Stimulated activated CD4-positive, alpha-beta T cell treated with anti-CD3 and anti-CD28 coated beads, Interleukin-2, amount 100 ng/mL, for 48 hours (primary cell): Measurements from ENCODE around the gene PPP2R3A.
"Not testable (repeated sequence)": the region's sequence is repeated elsewhere in the genome, so short reads cannot be mapped to it uniquely, and the experiment has no call there.

Experiments
- DNase-seq, 2 donors: peaks; one replicate each; pipeline ENCODE4 v3.0.0-alpha.2; 2020

The PPP2R3A gene

DNA sequence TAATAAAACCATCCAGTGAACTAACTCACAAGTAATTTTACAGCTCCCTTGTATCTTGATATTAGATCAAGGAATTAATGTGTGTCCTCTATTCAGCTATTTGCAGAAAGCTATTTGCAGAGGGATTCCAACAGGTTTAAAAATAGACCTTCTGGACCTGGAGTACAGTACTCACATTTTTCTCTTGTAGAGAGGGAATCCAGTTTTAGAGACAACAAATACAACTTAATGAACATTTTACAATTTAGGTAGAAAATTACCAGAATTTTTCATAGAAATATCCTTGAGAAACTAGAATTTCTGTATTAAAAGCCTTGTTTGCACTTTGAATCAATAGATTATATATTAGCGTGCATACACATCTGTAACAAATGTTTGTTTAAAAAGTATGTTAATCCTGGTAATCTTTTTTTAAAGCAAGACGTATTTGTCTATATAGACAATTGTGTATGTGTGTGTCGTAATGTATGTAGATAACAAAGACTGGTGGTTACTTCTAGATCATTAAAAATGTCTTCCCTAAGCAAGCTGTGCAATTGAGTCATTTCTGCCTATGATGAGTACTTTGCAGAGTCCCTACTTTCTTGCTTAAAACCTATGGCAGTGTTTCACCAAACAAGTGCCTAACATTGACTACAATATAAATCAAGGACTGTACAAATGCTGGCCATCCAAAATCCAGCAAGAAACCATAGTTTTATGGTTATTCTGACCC, 57.9 kb downstream of the PPP2R3A start:
- no peak for DNase-seq

GRCh38 chr3:136036306-136036705, 70.8 kb downstream of the PPP2R3A start:
- DNase-seq = no peak

- no peak for DNase-seq
Observed at GRCh38 chr3:136038668-136039067, 73.1 kb downstream of the PPP2R3A start.

GRCh38 chr3:136042608-136043221, 77.2 kb downstream of the PPP2R3A start:
- DNase-seq = no peak

GRCh38 chr3:136044980-136045745, 79.6 kb downstream of the PPP2R3A start:
- DNase-seq = no peak

GRCh38 chr3:136048068-136048467, 82.5 kb downstream of the PPP2R3A start:
- no peak for DNase-seq

- DNase-seq = no peak
Observed at GRCh38 chr3:136050250-136050649, 84.7 kb downstream of the PPP2R3A start.

DNA sequence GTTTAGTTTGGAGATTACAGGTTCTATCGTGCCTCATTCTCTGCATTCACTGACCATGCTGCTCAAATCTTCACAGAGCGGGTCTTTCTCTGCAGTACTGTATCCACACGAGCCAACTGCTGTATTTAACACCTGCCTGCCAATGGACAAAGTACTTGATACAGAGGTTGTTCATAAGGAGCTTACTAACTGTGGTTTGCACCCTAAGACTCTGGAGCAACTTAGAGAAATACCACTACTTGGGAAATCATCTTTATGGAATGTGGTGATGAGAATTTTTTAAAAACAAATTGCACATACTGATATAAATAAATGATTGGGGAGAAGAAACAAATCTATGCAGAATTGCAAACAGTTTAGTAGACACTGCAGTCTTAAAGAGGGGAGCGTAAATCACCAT, 90.0 kb downstream of the PPP2R3A start:
- no peak for DNase-seq

DNA sequence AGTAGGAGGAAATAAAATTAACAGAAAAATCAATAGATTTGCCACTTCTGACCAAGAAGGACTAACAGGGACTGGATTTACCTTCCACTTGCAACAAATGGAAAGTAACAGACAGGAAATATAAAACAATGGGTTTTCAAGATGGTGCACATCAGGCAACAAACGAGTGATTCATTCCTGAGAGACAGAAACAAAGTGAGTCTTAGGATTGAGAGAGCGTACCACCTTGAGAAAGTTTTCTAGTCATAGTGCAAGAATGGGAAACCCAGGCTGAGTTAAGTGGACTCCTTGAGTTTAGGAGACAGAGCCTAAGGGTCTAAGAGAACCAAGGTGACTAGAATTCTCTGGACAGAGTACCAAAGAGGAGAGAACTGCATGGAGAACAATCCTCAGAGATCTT, 101.7 kb downstream of the PPP2R3A start:
- no peak for DNase-seq

GRCh38 chr3:136068708-136069107, 103.2 kb downstream of the PPP2R3A start:
- no peak for DNase-seq

GRCh38 chr3:136069933-136070332, 104.4 kb downstream of the PPP2R3A start:
- no peak for DNase-seq

DNA sequence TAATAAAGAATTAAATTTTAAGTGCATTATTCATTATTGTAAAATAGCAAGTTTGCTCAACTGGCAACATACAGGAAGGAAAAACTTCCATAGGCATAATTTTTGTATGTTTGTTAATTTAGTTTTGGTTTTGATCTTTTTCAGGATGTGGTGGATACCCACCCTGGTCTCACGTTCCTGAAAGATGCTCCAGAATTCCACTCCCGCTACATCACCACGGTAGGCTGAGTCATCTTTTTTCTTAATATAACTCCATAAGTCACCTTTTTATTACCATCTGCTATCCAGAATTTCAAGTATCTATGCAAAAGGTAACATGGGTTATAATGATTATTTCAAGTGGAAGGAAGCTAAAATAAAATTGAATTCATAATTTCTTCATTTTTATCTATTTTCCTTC, 104.8 kb downstream of the PPP2R3A start:
- DNase-seq = no peak

DNA sequence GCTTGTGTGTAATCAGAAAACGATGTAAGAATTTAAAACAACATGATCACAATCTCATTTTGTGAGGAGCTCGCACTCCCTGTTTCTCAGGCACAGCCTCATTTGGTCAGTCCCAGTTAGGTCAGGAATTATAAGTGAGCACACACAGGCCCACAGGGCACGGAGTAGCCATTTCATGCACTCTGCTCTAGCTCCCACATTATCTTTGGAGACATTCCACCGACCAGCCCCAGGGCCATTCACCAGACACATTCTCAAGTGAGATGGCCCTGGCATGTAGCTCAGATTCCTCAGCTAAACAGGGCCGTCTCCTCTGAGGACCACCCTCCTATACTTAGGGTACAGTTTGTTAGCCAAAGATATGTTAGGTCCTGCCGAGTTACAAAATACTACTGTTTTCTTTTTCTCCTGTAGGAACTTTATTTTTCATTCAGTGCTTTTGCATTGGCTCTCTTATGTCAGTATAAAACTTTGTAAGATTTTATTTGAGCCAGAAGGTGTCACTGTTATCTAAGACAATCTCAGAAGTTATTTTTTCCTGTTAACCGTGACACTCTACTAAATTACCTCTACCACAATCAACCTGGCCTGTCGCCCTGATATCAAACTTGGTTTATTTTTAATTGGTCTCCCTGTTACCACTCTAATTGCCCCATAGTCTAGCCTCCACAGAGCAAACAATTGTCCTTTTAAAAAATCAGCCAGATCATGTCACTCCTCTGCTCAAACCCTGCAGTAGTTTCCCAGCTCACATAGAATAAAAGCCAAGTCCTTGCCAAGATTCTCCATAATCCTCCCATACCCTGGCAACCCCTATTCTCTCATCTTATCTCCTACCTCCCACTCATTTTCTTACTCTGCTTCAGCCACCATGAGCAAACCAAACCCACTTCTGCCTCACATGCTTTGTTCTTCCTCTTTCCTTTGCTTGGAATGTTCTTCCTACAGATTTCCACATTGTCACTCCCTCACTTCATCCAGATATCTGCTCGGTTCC, 105.7 kb downstream of the PPP2R3A start:
- no peak for DNase-seq

DNA sequence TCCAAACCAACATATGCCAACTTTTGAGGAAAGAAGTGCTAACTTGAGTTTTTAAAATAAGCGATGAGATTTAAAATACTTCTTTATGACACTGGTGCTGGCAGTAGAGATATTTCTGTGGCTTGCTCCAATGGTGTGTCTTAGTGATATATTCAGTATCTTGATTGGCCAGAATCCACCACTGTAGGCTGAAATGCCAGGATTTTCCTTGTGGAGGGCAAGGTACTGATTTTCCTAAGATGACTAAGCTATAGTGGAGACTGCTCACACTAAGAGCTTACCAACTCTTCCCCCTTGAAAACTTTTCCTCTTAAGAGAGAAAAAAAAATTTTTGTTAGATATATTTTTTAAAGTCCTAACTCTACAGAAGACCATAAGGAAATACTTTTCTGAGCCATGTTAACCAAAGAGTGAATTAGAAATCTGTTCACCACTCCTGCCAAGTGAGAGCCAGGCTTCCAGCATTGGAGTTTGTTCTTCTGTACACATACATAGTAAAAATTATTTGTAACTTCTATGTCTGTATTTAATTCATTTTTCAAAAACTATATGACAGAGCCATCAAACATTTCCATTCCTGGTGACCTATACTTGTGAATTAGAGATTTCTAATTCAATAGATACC, 109.1 kb downstream of the PPP2R3A start:
- no peak for DNase-seq

DNA sequence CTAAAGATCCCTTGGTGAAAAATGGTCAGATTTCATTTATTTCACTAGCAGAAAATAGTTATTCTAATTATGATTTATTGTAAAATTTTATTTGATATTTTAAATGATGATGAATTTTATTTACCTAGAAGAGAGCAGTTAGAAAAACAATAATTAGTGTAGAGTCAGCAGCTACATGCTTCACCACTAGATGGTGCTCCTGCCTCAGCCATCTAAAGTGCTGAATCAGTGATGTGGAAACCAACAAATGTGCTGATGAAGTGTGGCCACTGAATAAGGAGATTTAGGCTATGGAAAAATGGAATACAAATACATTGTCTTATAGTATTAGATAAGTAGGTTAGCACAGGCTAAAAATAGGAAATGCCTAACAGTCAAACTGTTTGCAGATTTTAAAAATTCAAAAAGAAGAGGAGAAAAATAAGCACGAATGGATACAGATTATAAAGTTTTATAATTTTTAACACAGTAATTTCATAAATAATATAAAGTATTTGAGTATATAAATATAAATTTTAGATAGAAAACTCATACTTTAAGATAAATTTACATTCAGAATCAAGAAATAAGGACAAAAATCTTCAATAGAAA, 109.8 kb downstream of the PPP2R3A start:
- peak; percentile 65 to 69 for DNase-seq

DNA sequence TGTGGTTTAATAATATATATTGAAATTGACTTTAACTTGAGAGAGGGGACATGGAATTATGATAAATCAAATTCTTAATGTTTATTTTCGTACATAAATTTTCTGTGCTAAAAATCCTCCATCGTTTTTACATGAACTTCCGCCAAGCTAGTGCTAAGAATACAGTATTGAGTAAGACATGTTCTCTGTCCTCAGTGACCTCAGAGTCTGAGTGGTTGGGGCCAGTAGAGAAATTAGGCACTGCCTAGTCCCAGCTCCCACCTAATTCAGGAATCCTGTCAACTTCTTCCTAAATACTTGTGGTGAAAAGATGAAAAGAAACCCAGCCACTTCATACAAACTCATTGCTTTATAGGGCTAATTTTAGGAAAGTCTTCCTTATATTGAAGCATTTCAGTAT, 110.3 kb downstream of the PPP2R3A start:
- DNase-seq = no peak

DNA sequence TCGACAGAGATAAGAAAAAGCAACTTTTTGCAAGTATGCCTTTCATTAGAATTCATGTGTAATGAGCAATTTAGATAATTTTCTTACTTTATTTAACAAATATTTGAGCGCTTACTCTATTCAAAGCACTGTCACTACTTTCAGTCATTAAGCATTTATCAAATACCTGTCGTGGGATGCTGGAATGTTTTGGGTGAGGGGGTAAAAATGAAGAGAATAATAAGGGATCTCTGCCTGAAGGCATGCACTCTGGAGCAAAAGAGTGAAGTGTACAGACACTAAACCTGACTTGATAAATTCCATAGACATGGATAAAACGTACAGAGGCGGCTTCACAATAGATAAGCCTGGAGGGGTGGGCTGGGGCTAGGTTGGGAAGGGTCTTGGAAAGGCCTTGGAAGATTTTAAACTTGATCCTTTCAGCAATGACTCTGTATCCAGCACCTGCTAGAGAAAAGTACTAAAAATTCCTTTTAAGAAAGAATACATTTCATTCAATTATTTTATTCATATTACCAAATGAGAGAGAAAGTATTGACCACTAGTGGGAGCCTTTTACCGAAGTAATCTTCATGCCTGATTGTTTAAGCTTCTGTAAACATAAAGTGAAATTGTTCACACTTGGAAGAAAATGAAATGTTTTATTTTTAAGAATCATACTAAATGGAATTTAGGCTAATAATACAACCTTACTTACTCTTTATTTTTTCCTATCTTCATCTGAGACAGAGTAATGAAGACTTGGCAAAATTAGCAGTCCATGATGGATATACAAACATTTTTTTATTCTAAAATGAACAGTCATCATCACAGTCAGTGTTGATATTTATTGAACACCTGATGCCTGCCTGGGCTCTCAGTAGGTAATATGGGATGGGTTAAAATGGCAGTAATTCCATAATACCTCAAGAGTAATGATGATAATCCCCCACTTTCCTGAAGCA, 113.2 kb downstream of the PPP2R3A start:
- no peak for DNase-seq

DNA sequence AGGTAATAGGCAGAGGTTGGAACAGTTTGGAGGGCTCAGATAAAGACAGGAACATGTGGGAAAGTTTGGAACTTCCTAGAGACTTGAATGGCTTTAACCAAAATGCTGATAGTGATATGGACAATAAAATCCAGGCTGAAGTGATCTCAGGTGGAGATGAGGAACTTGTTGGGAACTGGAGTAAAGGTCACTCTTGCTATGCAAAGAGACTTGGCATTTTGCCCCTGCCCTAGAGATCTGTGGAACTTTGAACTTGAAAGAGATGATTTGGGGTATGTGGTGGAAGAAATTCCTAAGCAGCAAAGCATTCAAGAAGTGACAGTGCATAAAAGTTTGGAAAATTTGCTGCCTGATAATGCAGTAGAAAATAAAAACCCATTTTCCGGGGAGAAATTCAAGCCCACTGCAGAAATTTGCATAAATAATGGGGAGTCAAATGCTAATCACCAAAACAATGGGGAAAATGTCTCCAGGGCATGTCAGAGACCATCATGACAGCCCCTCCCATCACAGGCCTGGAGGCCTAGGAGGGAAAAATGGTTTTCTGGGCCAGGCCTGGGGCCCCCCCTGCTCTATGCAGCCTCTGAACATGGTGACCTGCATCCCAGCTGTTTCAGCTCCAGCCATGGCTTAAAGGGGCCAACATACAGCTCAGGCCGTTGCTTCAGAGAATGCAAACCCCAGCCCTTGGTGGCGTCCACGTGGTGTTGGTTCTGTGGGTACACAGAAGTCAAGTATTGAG, 118.3 kb downstream of the PPP2R3A start:
- not testable (repeated sequence) for DNase-seq

DNA sequence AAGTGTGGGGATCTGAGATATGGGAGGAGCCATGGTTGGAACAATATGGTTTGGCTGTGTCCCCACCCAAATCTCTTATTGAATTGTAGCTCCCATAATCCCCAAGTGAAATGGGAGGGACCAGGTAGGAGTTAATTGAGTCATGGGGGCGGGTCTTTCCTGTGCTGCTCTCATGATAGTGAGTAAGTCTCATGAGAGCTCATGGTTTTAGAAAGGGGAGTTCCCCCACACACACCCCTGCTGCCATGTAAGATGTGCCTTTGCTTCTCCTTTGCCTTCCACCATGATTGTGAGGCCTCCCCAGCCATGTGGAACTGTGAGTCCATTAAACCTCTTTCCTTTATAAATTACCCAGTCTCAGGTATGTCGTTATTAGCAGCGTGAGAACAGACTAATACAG, 119.5 kb downstream of the PPP2R3A start:
- not testable (repeated sequence) for DNase-seq

DNA sequence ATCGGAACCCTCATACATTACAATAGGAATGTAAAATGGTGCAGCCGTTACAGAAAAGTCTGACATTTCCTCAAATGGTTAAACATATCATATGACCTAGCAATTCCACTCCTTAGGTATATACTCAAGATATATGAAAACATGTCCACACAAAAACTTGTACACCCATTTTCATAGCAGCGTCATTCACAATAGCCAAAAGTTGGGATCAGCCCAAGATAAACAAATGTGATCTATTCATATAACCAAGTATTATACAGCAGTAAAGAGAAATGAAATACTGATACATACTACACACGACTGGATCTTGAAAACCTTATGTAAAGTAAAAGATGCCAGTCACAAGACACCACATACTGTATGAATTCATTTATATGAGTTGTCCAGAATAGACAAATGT, 128.2 kb downstream of the PPP2R3A start:
- no peak for DNase-seq
